HS-27A (cell line): Measurements from ENCODE around the gene LRTM2.

ENCODE experiments used
- DNase-seq: peaks from one replicate; pipeline ENCODE4 v3.0.0-alpha.2; 2012; ENCODE audit warnings: low read depth, missing footprints

Gene LRTM2

DNA sequence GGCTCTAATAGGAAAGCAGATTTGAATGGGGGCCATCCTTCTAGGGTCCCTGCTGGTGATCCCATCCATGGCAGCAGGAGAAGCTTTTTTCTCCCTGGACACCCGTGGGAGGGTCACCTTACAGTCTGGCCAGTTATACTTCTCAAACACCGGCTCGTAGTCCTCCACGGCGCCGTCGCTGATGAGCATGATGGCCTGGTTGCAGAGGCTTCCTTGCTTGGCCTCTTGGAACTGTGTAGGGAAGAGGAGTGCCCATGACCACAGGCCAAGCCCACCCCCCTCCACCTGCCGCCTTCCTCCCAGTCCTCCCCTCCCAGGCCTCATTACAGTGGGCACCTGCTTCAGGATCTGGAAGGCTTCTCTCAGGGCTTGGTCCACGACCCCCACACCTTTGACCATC, 64.3 kb downstream of the LRTM2 start:
- DNase-seq, result no peak

GRCh38 chr12:1885082-1885596, 64.8 kb downstream of the LRTM2 start:
- no peak for DNase-seq

DNA sequence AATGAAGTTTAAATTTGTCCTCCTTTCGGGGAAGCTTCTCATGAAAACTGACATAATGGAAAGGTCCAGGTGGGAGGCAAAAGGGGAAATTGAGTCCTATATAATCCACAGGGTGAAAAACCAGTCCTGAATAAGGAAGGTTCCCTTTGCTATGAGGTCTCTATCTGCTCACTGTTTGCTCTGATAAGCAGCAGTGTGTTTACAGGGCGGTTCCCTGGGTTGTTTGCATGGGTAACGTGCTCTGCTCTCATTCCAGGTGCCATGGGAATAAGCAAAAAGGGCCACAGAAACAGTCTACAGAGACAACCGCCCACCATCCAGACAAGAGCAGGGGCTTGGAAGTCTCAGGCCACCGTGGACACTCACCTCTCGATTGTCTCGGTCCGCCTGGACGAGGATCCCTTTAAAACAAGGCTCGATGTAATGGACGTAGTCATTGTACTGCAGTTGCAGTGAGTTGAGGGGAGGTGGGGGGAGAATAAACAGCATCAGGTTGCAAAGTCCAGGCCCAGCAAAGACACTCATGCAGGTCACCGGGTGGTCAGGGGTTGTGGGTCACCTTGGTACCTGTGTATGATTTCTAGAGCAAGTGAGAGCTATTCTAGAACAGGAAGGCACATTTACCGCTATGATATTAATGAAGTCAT, 65.4 kb downstream of the LRTM2 start:
- DNase-seq, result no peak
